NCI-H2171 (cell line): Measurements from ENCODE around the gene GDF2.

Experiments used
- DNase-seq: peaks from one replicate; lab custom pipeline; 2025; lab: John Stamatoyannopoulos, UW

The GDF2 gene

GRCh38 chr10:47353351-47353750 lies 31.1 kb downstream of the GDF2 start:
- DNase-seq: no peak

DNA sequence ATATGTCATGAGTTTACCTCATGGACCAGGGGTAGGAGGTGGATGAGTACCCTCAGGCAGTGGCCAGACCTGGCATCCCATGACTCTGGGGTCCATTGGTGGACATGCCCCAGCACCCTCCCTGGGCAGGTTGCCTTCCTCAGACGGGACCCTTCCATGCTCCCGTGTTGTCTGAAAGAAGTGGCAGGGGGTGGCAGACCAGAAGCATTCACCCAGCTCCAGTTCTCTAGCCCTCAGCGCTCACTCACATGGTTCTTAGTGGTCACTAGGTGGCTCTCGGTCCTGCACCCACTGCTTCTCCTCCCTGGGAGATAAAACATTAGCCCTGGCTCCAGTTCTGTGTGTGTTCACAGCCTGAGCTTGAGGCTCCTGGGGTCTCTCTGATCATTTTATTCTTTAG lies 31.9 kb downstream of the GDF2 start:
- DNase-seq: no peak

GRCh38 chr10:47354900-47355299 lies 32.6 kb downstream of the GDF2 start:
- no peak for DNase-seq

- no peak for DNase-seq
Observed at GRCh38 chr10:47356708-47357107, 34.5 kb downstream of the GDF2 start.

- DNase-seq: no peak
Observed at GRCh38 chr10:47357131-47357582, 34.9 kb downstream of the GDF2 start.

DNA sequence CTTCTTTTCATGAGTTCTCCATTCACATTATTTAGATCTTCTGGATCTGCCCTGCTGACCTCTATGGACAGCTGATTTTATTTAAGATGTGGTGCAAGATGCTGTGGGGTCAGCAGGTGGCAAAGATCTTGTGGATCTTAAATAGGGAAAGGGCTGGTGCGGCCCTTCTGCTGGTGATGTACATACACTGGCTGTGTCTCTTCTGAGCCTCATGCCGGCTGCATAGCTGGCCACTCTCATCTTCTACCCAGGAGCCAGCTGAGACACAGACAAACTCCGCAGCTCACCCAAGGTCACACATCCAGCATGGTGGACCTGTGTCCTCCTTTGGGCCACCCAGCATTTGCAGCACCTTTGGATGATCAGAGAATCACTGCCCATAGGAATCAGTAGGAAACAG lies 35.7 kb downstream of the GDF2 start:
- DNase-seq: no peak

- no peak for DNase-seq
Observed at GRCh38 chr10:47358457-47358856, 36.2 kb downstream of the GDF2 start.

GRCh38 chr10:47359101-47359500 lies 36.8 kb downstream of the GDF2 start:
- DNase-seq: no peak

DNA sequence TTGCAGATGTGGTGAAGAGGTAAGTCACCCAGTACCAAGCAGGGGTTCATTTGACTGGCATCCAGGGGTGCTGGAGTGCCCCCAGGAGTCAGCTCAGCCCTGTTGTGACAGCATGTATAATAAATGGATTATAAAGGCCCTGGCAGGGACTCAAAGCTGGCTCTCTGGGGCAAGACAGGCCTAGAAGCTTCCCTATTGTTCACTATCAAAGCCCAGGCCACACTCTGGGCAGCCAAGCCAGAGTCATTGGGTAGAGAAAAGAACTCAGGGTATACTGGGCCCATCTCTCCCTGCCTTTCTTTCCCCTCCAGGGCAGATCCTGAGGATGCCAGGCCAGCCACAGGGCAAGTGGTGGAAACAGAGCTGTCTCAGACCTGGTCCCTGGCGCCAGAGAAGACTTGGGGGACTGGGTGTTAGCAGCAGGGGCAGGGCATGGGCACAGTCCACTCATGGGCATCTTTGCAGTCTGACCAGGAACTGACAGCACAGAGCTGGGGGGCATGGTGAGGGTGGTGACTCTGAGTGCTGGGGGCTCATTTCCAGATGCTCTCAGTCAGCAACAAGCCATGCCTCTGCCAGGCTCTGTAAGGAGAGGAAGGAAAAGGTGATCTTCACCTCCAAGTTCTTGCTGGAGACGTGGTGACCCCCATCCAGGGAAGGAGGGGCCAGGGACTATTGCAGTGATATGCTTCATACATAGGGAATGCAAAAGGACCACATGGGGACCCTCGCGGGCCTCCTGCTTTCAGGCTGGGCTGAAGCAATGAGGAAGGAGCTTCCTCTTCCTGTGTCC lies 37.6 kb downstream of the GDF2 start:
- no peak for DNase-seq

- DNase-seq: no peak
Observed at GRCh38 chr10:47360419-47361040, 38.3 kb downstream of the GDF2 start.

- no peak for DNase-seq
Observed at GRCh38 chr10:47361293-47361692, 39.0 kb downstream of the GDF2 start.

- no peak for DNase-seq
Observed at GRCh38 chr10:47362199-47362598, 39.9 kb downstream of the GDF2 start.

- no peak for DNase-seq
Observed at GRCh38 chr10:47363781-47364180, 41.5 kb downstream of the GDF2 start.

DNA sequence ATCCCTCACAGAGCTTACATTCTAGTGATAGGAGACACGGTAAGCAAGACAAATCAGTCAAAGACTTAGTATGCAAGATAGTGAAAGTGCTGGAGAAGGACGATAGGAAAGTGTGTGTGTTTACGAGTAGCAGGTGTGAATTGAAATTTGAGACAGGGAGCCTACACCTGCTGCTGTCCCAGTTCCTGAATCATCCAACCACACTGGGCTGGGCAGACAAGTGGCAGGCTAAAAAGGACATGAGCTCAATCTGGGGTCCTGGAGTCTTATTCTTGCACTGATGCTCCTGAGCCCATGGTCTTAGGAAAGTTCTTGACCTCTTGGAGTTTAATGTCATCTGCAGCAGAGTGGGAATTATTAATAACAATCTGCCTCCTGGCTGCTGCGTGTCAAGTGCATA lies 42.1 kb downstream of the GDF2 start:
- DNase-seq: peak; percentile 55

GRCh38 chr10:47364911-47365310 lies 42.7 kb downstream of the GDF2 start:
- no peak for DNase-seq

DNA sequence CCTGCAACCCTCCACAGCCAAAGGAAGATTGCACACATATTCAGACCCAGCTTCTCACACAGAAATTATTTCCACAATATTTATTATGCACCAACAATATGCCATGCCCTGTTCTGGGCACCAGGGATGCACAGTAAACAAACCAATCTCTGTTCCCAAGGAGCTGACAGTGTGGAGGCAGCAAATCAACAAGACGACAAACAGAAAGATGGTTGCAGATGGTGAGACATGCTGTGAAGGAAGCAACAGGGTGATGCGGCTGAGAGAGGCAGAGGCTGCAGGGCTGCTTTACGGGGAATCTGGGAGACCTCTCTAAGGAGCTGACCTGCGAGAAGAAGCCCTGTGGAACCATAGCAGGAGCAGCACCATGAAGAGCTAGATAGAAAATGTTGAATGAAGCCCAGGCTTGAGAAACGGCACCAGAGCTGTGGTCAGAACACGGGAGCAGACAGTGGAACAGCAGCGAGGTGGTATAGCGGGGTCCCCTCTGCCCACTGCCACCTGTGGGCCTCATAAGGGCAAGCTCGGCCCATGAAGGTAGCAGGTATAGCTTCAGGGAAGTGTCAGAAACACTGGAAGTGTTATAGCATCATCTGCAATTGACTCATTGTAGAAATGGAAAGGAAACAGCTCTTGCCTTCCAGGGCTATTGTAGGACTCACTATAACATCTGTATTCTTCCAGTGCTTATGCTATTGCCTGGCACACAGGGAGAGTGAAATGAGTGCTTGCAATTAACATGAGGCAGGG lies 43.4 kb downstream of the GDF2 start:
- DNase-seq: no peak

DNA sequence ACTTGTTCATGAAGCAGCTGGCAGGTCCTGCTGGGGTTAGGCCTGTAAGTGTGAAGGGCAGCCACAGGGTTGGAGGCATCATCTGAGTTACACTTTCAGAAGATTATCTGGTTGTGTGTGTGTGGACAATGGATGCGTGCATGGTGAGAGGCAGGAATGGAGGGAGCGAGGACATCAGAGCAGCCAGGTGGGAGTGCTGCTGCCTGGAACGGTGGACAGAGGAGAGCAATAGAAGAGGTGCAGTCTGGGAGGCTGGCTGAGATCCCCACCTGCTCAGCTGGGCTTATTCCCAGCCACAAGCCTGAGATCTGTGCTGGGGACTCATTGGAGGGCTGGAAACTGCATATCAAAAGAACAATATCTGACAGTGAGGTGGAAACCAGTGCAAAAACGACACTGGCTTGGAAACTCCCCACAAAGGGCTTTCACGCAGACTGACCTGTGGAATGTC lies 44.0 kb downstream of the GDF2 start:
- no peak for DNase-seq

DNA sequence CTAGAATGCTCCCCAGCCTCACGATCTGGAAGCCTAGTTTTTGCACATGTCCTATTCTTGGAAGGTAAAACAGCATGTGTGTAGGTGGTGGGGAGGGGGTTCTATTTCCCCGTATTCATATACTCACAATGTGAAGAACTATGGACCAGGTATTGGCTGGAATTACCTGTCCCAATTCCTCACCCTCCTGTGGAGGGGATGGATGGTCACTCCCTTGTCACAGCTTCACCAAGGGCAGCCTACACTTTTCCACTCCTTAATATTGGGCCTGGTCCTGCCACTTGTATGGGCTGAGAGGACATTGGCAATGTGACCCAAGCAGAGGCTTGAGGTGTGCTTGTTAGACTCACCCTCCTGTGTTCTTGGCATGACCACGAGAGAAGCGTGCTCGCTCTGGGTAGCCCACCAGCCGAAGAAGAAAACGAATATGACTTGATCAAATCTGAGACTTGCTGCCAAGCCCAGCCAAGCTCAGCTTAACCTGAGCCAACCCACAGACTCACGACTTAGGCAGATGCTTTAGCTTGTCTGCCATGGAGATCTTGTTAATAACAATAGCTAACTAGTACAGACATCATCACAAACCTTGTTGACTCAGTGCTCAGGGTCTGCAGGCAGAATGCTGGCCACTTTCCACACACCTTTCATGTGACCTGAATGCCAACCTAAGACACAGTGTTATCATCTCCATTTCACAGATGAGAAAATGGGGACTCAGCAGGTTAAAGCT lies 44.6 kb downstream of the GDF2 start:
- DNase-seq: no peak

GRCh38 chr10:47367646-47368045 lies 45.4 kb downstream of the GDF2 start:
- no peak for DNase-seq

DNA sequence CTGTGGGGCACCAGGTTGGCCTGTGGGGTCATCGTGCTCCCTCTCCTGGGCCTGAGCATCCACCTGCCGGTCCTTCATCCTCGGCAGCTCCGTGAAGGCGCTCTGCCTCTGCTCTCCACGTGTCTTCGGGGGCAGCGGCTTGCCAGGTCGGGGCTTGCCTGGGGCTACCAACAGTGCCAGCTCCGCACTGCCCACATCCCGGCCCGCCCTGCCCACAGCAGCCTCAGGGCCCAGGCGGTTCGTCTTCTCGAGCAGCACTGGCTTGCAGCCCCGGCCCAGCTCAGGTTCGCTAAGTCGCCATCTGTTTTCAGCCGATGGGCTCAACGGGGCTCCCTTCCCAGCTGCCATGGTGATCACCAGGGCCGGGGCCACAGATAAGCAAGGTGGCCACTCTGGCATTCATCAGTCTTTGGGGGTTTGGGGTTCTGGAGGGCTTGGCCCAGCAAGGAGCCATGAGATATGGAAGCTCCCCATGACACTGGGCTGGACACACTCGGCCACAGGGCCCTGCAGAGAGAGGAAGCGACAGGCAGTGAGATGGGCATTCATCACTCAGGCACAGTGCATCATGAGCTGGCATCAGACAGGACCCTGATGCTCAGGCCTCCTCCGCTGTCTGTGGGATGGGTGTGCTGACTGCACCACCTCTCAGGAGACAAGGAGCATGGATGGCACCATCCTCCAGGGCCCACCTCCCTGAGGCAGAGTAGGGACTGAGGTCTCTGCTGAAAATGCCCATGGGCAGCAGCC lies 46.4 kb downstream of the GDF2 start:
- no peak for DNase-seq

DNA sequence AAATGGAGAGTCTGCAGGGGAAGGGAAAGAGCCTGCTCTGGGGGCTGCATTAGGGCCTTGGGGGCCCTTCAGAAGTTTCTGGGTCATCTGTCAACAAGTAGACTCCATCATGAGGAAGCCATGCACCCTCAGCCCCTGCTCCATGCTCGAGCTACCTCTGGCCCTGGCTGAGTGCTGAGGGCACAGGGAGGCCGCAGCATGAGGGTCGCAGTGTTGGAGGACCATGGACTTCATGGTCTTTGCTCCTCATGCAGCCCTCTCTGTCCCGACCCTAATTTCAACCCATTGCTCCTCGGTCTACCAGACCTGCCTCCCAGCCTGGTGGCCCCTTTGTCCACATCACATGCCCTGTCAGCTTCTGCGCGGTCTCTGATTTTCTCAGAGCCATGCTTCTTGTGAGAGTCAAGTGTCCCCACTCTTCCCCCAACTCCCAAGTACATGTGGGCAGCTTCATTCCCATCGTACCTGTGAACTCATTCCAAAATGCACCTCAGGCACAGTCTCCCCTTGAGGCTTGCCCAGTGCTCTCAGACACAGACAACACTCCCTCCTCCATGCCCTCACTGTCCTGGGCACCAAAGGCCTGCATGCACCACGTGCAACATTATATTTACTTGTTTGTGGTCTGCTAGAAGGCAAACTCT lies 47.1 kb downstream of the GDF2 start:
- no peak for DNase-seq
